ENCODE results near the gene MLN.

Gene MLN, protein sequence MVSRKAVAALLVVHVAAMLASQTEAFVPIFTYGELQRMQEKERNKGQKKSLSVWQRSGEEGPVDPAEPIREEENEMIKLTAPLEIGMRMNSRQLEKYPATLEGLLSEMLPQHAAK

GRCh38 chr6:33803571-33804053 is at the start of gene MLN:
TSS of gene MLN (minus strand) at chr6:33804003. CDS start at chr6:33801163, 2,840 bp downstream.
- no peak for DNase-seq (ENCODE audit: low spot score)

- DNase-seq (ENCODE audit: low spot score): no peak
Measured at GRCh38 chr6:33853026-33853425, 49.2 kb upstream of the MLN start.

DNA sequence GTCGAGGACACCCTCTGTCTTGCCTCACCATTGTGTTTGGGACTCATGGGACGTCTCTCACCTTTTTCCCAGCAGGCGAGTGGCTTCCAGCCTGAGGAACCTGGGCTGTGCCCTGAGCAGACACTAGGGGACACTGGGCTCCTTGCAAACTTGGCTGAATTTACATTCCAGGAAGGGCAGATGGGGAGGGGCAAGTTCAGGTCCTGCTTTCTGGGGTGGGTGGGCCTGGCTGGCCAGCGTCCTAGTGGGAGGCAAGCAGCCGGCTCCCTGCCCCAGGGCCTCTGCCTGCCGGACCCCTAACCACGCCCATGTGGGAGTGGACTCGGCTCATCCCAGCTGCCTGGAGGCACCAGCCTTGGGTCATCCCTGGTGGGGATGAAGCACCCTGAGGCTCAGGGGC is 48.2 kb upstream of the MLN start:
- DNase-seq (ENCODE audit: low spot score): no peak

- no peak for DNase-seq (ENCODE audit: low spot score)
Measured at GRCh38 chr6:33850869-33851541, 47.2 kb upstream of the MLN start.

GRCh38 chr6:33850296-33850695 is 46.5 kb upstream of the MLN start:
- DNase-seq (ENCODE audit: low spot score): no peak

GRCh38 chr6:33849500-33850075 is 45.8 kb upstream of the MLN start:
- no peak for DNase-seq (ENCODE audit: low spot score)

DNA sequence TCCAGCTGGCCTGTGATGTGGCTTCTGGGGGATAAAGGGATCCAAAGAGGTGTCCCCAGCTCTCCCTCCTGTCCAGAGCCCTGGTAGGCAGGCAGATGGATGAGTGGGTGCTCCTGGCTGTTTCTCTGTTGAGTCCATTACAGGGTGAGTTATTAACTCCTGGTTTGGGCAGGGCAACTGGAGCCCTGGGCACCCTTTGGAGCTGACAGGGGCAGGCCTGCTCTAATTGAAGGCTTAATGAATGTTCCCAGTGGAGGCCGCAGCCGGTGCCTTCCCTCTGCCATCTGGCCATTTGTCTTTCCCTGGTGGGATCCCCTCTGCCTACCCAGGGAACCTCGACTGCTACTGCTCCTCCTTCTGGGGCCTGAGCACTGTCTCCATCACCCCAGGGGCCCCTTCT is 44.7 kb upstream of the MLN start:
- no peak for DNase-seq (ENCODE audit: low spot score)

GRCh38 chr6:33847867-33848266 is 44.1 kb upstream of the MLN start:
- no peak for DNase-seq (ENCODE audit: low spot score)

- no peak for DNase-seq (ENCODE audit: low spot score)
Measured at GRCh38 chr6:33847078-33847477, 43.3 kb upstream of the MLN start.

GRCh38 chr6:33846226-33846625 is 42.4 kb upstream of the MLN start:
- DNase-seq (ENCODE audit: low spot score): no peak

- no peak for DNase-seq (ENCODE audit: low spot score)
Measured at GRCh38 chr6:33845031-33845745, 41.4 kb upstream of the MLN start.

DNA sequence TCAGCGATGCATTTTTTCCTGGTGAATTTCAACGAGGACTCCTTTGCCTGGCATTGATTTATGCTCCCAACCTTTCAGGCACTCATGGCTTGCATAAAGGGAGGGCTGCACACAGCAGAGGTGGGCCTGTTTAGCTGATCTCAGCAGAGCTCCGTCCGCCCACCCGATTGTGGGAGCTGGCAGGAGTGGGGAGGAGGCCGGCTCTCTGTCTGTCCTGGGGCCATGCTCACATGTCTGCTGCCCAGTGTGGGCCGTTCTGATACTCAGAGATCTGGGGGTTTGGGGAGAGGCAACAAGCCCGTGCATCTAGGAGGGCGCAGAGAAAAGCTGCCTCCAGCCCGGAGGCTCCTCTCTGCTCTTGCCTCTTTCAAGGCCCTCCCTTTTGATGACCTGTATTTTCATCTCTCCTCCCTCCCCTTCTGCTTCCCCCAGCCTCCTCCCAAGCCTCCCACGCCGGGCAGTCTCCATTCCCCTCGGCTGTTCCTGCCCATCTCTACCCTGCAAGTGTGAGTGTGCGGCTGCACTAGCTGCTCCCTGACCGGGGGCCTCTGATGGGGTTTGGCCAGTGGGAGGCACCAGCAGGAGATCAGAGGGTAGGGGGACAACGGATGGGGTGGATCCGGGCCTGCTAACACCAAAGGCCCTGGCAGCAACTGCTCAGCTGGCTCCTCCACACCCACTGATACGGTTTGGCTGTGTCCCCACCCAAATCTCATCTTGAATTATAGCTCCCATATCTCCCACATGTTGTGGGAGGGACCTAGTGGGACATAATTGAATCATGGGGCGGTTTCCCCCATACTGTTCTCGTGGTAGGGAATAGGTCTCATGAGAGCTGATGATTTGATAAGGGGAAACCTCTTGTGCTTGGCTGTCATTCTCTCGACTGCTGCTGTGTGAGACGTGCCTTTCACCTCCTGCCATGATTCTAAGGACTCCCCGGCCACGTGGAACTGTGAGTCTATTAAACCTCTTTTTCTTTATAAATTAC is 39.6 kb upstream of the MLN start:
- DNase-seq (ENCODE audit: low spot score): no peak

DNA sequence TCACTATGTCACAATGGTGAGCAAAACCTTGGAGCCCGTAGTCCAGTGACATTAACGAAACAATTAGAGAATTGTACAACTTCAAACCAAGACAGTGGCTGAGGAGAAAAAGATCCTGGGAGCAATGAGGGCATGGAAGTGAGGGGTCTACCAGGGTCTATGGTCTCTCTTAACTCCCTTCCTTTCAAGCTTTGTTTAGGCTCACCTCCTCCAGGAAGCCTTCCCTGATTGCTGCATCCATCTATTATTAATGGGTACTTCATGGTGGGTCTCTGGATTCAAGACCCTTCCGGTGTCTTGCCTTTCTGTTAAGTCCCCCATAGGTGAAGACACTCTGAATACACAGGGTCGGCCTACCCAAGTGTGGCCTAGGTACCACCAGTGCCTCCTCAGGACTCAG is 38.1 kb upstream of the MLN start:
- no peak for DNase-seq (ENCODE audit: low spot score)

- DNase-seq (ENCODE audit: low spot score): no peak
Measured at GRCh38 chr6:33841070-33841469, 37.3 kb upstream of the MLN start.

DNA sequence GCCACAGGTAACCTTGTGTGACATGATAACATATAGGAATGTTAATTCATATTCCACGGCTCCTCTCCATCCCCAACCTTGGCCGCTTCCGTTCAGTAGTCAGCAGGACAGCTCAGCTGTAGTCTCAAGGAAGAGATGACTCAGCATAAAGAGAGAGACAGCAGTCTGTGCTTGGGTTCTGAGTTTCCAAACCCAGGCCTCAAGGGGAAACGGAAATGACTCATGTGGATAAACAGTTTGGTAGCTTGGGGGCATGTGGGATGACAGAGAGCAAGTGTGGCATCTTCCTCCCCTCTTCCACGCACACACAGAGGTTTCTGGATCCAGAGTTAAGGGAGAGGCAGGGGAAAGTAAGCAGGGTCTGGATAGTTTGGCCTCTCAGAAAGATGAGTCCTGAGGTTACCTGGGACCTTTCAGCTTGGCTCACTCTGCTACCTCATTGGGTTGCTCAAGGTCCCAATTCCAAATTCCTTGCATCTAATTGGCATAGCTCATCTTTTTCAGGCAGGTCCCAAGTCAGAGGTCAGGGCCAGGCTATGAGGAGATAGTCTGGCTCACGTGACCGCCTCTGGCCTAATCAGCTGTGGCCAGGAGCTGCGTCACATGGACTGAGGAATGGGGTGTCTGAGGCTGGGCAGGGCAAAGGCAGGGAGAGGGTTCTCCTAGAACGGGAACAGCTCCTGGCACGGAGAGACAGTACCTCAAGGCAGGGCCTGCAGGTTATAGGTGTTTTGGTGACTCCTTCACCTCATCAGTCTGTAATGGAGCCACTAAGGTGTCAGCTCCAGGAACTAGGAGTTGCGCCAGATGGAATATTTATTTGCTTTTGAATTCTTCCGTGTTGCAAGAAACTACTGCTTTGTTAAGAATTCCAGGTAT is 36.5 kb upstream of the MLN start:
- DNase-seq (ENCODE audit: low spot score): peak; percentile 47

- no peak for DNase-seq (ENCODE audit: low spot score)
Measured at GRCh38 chr6:33839399-33840047, 35.7 kb upstream of the MLN start.

DNA sequence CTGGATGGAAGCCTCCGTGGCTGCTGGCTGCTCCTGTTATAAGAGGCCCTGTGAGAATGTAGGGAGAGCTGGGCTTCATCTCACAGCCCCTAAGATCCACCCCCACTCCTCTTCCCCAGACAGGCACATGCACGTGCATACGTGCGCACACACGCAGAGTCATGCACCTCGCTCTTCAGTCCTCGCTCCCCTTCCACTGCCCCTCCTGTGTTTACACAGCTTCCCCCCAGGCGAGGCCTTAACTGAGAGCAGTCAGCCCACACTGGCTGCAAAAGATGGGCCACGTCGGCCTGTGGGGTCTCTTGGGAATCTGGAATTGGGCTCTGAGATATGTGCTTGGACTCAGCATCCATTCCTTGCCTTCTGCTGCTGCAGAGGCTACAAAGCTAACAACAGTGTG is 35.2 kb upstream of the MLN start:
- DNase-seq (ENCODE audit: low spot score): no peak

DNA sequence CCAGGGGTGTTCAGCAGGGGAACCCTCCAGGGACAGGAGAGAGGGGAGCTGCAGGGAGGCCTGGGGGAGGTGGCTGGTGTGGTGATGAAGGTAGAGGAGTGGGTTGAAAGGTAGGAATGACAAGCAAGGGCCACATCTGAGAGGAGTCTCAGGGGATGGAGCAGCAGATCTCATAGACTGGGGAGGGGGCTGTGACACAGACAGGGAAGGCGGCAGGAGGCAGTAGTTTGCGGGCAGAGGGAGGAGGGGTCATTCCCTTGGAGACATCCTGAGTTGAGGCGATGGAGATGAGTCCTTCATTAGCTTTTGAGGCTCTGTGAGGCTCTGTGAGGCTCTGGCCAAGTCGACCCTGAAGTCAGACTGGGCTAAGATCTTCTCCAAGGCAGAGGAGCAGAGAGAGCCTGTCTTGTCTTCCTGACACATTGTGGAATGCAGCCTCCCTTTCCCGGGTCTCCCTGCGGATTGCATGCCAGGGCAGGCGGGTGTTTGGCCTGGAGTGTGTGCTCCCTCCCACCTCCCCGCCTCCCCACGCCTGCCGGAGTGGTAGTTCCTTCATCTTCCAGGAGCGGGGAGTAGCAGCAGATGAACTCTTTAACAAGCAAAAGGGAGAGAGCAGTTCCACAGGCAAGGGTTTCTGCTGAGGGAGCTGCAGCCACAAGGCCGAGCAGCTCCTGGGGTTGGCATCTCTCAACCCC is 34.3 kb upstream of the MLN start:
- DNase-seq (ENCODE audit: low spot score): no peak

DNA sequence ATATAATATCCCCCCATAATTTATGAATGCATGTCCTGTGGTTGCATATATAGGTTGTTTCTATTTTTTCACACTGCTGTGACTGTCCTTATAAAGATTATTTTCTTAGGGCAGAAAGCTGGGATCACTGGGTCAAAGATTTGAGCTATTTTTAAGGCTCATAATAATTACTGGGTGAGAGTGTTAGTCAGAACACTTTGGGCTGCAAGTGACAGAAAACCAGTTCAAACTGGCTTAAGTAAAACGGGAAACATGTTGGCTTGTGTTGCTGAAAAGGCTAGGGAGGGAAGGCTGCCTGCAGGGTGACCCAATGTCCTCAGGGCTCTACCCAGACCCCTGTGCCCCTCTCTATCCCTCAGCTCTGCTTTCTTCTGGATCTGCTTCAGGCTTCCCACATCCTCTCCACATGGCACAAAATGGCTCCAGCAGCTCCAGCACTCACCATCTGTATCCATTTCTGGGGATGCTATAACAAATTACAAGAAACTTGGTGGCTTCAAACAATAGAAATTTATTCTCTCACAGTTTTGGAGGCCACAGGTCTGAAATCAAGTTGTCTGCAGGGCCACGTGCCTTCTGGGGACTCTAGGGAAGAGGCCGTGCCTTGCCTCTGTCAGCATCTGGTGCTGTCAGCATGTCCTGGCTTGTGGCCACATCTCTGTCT is 33.1 kb upstream of the MLN start:
- no peak for DNase-seq (ENCODE audit: low spot score)

All from pons (tissue), 1 donor.